ENCODE measurements around the gene THAP12. TPM values are rescaled to one million over a fixed set of nuclear protein-coding genes. Genes with fewer than 3 reads are reported as not detected.
"Not testable (repeated sequence)": the region's sequence is repeated elsewhere in the genome, so short reads cannot be mapped to it uniquely, and the experiment has no call there.

THAP12 gene
- total RNA-seq, 1 donor from 2014 or later: 66.0 TPM

- Mint-ChIP-seq H3K9me3 (peaks cover 29% of the 10 kb centered on the region), H3K27me3 (ENCODE audit: low read depth) (no peaks in the 10 kb centered on the region), H3K36me3 (ENCODE audit: low read depth) (peaks cover 6% of the 10 kb centered on the region), H3K27ac (no peak overlapping the region), H3K4me1 (ENCODE audit: low read depth) (peaks cover 17% of the 10 kb centered on the region), H3K4me3 (ENCODE audit: low read depth) (no peak overlapping the region)
- intact Hi-C loops (cut with micrococcal nuclease): no loop called here
- DNase-seq (ENCODE audit: low spot score): no peak
Measured at GRCh38 chr11:76334826-76335389, 46.0 kb downstream of the THAP12 start.

- DNase-seq (ENCODE audit: low spot score): no peak
- Mint-ChIP-seq H3K27me3 (ENCODE audit: low read depth) (peaks cover 2% of the 10 kb centered on the region), H3K4me3 (ENCODE audit: low read depth) (no peak overlapping the region), H3K27ac (no peak overlapping the region), H3K9me3 (peaks cover 19% of the 10 kb centered on the region), H3K4me1 (ENCODE audit: low read depth) (peaks cover 7% of the 10 kb centered on the region), H3K36me3 (ENCODE audit: low read depth) (peaks cover 5% of the 10 kb centered on the region)
- intact Hi-C loops (cut with micrococcal nuclease): no loop called here
Measured at GRCh38 chr11:76330651-76331050, 50.3 kb downstream of the THAP12 start.

GRCh38 chr11:76329983-76330382, 50.9 kb downstream of the THAP12 start:
- peaks cover 13% of the 10 kb centered on the region for H3K9me3 Mint-ChIP-seq
- peaks cover 7% of the 10 kb centered on the region for H3K4me1 Mint-ChIP-seq (ENCODE audit: low read depth)
- intact Hi-C loops (cut with micrococcal nuclease): no loop called here
- peaks cover 2% of the 10 kb centered on the region for H3K36me3 Mint-ChIP-seq (ENCODE audit: low read depth)
- peaks cover 5% of the 10 kb centered on the region for H3K27me3 Mint-ChIP-seq (ENCODE audit: low read depth)
- no peak overlapping the region for H3K27ac Mint-ChIP-seq
- no peak for DNase-seq (ENCODE audit: low spot score)
- no peak overlapping the region for H3K4me3 Mint-ChIP-seq (ENCODE audit: low read depth)

- Mint-ChIP-seq H3K4me1 (ENCODE audit: low read depth) (peaks cover 7% of the 10 kb centered on the region), H3K36me3 (ENCODE audit: low read depth) (no peaks in the 10 kb centered on the region)
Measured at GRCh38 chr11:76329084-76329648, 51.8 kb downstream of the THAP12 start.

GRCh38 chr11:76327756-76328388, 53.1 kb downstream of the THAP12 start:
- intact Hi-C loops (cut with micrococcal nuclease): no loop called here
- H3K36me3 Mint-ChIP-seq (ENCODE audit: low read depth): no peaks in the 10 kb centered on the region
- H3K27ac Mint-ChIP-seq: no peak overlapping the region

More at GRCh38 chr11:76329084-76329648, 51.8 kb downstream of the THAP12 start:
- Mint-ChIP-seq H3K9me3 (peaks cover 5% of the 10 kb centered on the region), H3K27me3 (ENCODE audit: low read depth) (peaks cover 5% of the 10 kb centered on the region), H3K27ac (no peak overlapping the region), H3K4me3 (ENCODE audit: low read depth) (no peak overlapping the region)
- DNase-seq (ENCODE audit: low spot score): no peak
- intact Hi-C loops (cut with micrococcal nuclease): no loop called here

GRCh38 chr11:76327202-76327601, 53.7 kb downstream of the THAP12 start:
- Mint-ChIP-seq H3K36me3 (ENCODE audit: low read depth) (no peaks in the 10 kb centered on the region), H3K4me1 (ENCODE audit: low read depth) (peaks cover 24% of the 10 kb centered on the region), H3K4me3 (ENCODE audit: low read depth) (no peak overlapping the region), H3K27ac (no peak overlapping the region), H3K9me3 (no peaks in the 10 kb centered on the region), H3K27me3 (ENCODE audit: low read depth) (peaks cover 8% of the 10 kb centered on the region)
- intact Hi-C loops (cut with micrococcal nuclease): no loop called here
- no peak for DNase-seq (ENCODE audit: low spot score)

More at GRCh38 chr11:76327756-76328388, 53.1 kb downstream of the THAP12 start:
- peaks cover 18% of the 10 kb centered on the region for H3K4me1 Mint-ChIP-seq (ENCODE audit: low read depth)
- no peak overlapping the region for H3K4me3 Mint-ChIP-seq (ENCODE audit: low read depth)
- H3K9me3 Mint-ChIP-seq: no peaks in the 10 kb centered on the region
- DNase-seq (ENCODE audit: low spot score): no peak
- H3K27me3 Mint-ChIP-seq (ENCODE audit: low read depth): peaks cover 7% of the 10 kb centered on the region

GRCh38 chr11:76325185-76325584, 55.7 kb downstream of the THAP12 start:
- no peaks in the 10 kb centered on the region for H3K36me3 Mint-ChIP-seq (ENCODE audit: low read depth)
- peaks cover 24% of the 10 kb centered on the region for H3K4me1 Mint-ChIP-seq (ENCODE audit: low read depth)
- intact Hi-C loops (cut with micrococcal nuclease): no loop called here
- no peak overlapping the region for H3K4me3 Mint-ChIP-seq (ENCODE audit: low read depth)
- H3K9me3 Mint-ChIP-seq: no peaks in the 10 kb centered on the region
- DNase-seq (ENCODE audit: low spot score): no peak
- no peak overlapping the region for H3K27ac Mint-ChIP-seq
- H3K27me3 Mint-ChIP-seq (ENCODE audit: low read depth): peaks cover 21% of the 10 kb centered on the region

GRCh38 chr11:76323804-76324203, 57.1 kb downstream of the THAP12 start:
- Mint-ChIP-seq H3K9me3 (no peaks in the 10 kb centered on the region), H3K4me3 (ENCODE audit: low read depth) (no peak overlapping the region), H3K36me3 (ENCODE audit: low read depth) (no peaks in the 10 kb centered on the region), H3K27ac (no peak overlapping the region), H3K4me1 (ENCODE audit: low read depth) (peaks cover 24% of the 10 kb centered on the region), H3K27me3 (ENCODE audit: low read depth) (peaks cover 27% of the 10 kb centered on the region)
- intact Hi-C loops (cut with micrococcal nuclease): no loop called here
- no peak for DNase-seq (ENCODE audit: low spot score)

GRCh38 chr11:76323375-76323774, 57.6 kb downstream of the THAP12 start:
- H3K4me3 Mint-ChIP-seq (ENCODE audit: low read depth); H3K36me3 Mint-ChIP-seq (ENCODE audit: low read depth); intact Hi-C loops (cut with micrococcal nuclease); H3K9me3 Mint-ChIP-seq; DNase-seq (ENCODE audit: low spot score): not testable (repeated sequence)
- H3K27ac Mint-ChIP-seq: peak overlapping the region; percentile 28
- H3K27me3 Mint-ChIP-seq (ENCODE audit: low read depth): peaks cover 27% of the 10 kb centered on the region
- H3K4me1 Mint-ChIP-seq (ENCODE audit: low read depth): peaks cover 24% of the 10 kb centered on the region

- Mint-ChIP-seq H3K9me3 (no peaks in the 10 kb centered on the region), H3K27me3 (ENCODE audit: low read depth) (peaks cover 29% of the 10 kb centered on the region)
Measured at GRCh38 chr11:76322942-76323341, 58.0 kb downstream of the THAP12 start.

GRCh38 chr11:76322540-76322939, 58.4 kb downstream of the THAP12 start:
- peaks cover 32% of the 10 kb centered on the region for H3K27me3 Mint-ChIP-seq (ENCODE audit: low read depth)
- H3K4me3 Mint-ChIP-seq (ENCODE audit: low read depth): no peak overlapping the region
- intact Hi-C loops (cut with micrococcal nuclease): loop anchor here (1.0 kb wide), 1 partner anchor 59 kb away; the partner anchor contains the start of genes GVQW3 and THAP12
- peak overlapping the region; percentile 10 for H3K27ac Mint-ChIP-seq
- H3K4me1 Mint-ChIP-seq (ENCODE audit: low read depth): peaks cover 24% of the 10 kb centered on the region
- H3K36me3 Mint-ChIP-seq (ENCODE audit: low read depth): no peaks in the 10 kb centered on the region
- no peaks in the 10 kb centered on the region for H3K9me3 Mint-ChIP-seq
- no peak for DNase-seq (ENCODE audit: low spot score)

More at GRCh38 chr11:76322942-76323341, 58.0 kb downstream of the THAP12 start:
- Mint-ChIP-seq H3K4me1 (ENCODE audit: low read depth) (peaks cover 24% of the 10 kb centered on the region), H3K36me3 (ENCODE audit: low read depth) (no peaks in the 10 kb centered on the region), H3K27ac (peak overlapping the region; percentile 28), H3K4me3 (ENCODE audit: low read depth) (no peak overlapping the region)
- DNase-seq (ENCODE audit: low spot score): no peak
- intact Hi-C loops (cut with micrococcal nuclease): loop anchor here (1.0 kb wide), 1 partner anchor 58 kb away; the partner anchor contains the start of genes GVQW3 and THAP12

- H3K36me3 Mint-ChIP-seq (ENCODE audit: low read depth): no peaks in the 10 kb centered on the region
- DNase-seq (ENCODE audit: low spot score): no peak
- peaks cover 18% of the 10 kb centered on the region for H3K4me1 Mint-ChIP-seq (ENCODE audit: low read depth)
- no peak overlapping the region for H3K4me3 Mint-ChIP-seq (ENCODE audit: low read depth)
- peaks cover 32% of the 10 kb centered on the region for H3K27me3 Mint-ChIP-seq (ENCODE audit: low read depth)
- intact Hi-C loops (cut with micrococcal nuclease): loop anchor here (1.0 kb wide), 1 partner anchor 59 kb away; the partner anchor contains the start of genes GVQW3 and THAP12
- peak overlapping the region; percentile 10 for H3K27ac Mint-ChIP-seq
- no peaks in the 10 kb centered on the region for H3K9me3 Mint-ChIP-seq
Measured at GRCh38 chr11:76321820-76322524, 59.0 kb downstream of the THAP12 start.

All from activated T-helper 2 cell treated with anti-CD3 and anti-CD28 coated beads, Interferon-gamma antibody, Interleukin-2, Interleukin-4, amounts not matched to agents 10 μg/mL and 5 μg/mL and 100 μg/mL, durations not matched to agents 14 hours and 24 hours and 36 hours (primary cell).